CD4-positive, alpha-beta T cell treated with Interleukin-15 for 1 hour (primary cell): Measurements from ENCODE around the gene ZAP70.

Source experiments
- DNase-seq: peaks from one replicate; pipeline ENCODE4 v3.0.0-alpha.2; 2020

The ZAP70 gene

DNA sequence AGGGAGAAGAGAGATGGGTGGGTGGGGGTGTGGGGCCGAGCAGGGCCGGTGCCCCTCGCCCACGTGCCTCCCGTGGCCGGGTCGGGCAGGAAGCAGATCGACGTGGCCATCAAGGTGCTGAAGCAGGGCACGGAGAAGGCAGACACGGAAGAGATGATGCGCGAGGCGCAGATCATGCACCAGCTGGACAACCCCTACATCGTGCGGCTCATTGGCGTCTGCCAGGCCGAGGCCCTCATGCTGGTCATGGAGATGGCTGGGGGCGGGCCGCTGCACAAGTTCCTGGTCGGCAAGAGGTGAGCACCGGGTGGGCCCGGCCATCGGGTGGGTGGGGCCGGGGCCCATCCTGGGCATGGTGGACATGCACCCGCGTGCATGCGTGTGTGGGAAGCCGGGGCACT is 21.8 kb downstream of the ZAP70 start:
- DNase-seq: peak; percentile 11

- DNase-seq: peak; percentile 13
Measured at GRCh38 chr2:97736185-97736584, 22.8 kb downstream of the ZAP70 start.

GRCh38 chr2:97736608-97737330 is 23.4 kb downstream of the ZAP70 start:
- peak; percentile 10 for DNase-seq

DNA sequence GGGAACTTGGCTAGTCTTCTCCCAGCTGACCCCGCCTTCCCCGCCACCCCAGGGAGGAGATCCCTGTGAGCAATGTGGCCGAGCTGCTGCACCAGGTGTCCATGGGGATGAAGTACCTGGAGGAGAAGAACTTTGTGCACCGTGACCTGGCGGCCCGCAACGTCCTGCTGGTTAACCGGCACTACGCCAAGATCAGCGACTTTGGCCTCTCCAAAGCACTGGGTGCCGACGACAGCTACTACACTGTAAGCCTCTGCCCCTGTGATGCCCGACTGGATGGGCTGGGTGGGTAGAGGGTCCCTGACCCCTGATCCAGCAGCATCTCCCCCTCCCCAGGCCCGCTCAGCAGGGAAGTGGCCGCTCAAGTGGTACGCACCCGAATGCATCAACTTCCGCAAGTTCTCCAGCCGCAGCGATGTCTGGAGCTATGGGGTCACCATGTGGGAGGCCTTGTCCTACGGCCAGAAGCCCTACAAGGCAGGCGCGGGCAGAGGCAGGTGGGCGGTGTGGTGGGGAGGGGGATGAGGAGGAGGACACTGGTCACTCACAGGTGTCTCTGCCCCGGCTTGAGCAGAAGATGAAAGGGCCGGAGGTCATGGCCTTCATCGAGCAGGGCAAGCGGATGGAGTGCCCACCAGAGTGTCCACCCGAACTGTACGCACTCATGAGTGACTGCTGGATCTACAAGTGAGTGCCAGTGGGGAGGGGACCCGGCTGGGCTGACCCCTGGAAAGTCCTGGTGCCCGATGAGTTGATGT is 24.2 kb downstream of the ZAP70 start:
- DNase-seq: peak; percentile 5

DNA sequence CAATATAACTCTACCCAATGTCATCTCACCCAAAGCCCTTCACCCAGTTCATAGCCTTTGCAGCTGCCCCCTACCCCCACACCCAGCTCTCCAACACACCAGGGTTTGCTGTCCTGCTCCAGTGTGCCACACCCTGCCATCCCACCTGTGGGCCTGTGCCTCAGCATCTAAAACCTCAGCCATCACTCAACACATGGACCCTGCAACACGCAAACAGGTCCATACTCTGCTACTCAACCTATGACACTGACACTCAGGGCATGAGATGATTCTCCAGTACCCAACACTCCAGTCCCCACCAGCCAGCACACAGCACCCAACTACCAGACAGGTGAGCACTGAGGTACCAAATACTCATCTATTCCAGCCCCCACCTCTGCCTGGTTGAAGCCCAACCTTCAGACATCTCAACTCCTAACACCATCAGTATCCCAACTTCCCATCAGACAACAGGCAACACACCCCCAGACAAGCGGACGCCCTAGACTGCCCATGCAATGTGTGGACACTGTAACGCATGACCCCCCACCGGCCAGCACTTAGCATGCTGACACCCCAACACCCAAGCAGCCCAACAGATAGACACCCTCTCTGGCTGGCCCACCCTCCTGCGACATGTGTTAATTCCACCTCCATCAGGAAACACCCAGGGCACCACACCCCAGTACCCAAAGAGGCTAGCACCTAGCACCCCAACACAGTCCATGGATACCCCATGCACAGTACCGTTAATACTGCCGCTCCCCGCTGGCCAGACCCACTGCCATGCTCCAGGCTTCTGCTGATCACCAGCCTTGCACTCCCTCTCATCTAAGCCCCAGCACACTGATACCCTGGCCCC is 25.0 kb downstream of the ZAP70 start:
- DNase-seq: peak; percentile 8

- DNase-seq: peak; percentile 12
Measured at GRCh38 chr2:97739020-97739892, 25.9 kb downstream of the ZAP70 start.

- no peak for DNase-seq
Measured at GRCh38 chr2:97739893-97740245, 26.5 kb downstream of the ZAP70 start.

- peak; percentile 46 for DNase-seq
Measured at GRCh38 chr2:97740590-97741182, 27.3 kb downstream of the ZAP70 start.

GRCh38 chr2:97741251-97741650 is 27.9 kb downstream of the ZAP70 start:
- DNase-seq: peak; percentile 16

DNA sequence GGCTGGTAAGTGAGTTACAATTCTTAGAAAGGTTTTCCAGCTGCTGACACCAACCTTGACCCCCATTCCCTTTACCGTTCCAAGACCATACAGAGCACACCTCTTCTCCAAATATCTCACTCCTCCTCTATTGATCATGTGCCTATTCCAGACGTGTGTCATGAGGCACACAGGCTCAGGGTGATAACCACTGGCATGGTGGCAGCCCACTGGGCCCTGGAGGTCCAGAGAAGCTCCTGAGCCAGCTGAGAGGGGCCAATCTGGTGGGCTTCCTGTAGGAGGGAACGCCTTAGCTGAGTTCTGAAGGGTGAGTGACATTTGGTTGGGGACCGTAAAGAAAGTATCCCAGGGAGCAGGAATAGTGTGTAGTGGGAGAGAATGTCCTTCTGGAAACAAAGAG is 28.3 kb downstream of the ZAP70 start:
- DNase-seq: peak; percentile 14

DNA sequence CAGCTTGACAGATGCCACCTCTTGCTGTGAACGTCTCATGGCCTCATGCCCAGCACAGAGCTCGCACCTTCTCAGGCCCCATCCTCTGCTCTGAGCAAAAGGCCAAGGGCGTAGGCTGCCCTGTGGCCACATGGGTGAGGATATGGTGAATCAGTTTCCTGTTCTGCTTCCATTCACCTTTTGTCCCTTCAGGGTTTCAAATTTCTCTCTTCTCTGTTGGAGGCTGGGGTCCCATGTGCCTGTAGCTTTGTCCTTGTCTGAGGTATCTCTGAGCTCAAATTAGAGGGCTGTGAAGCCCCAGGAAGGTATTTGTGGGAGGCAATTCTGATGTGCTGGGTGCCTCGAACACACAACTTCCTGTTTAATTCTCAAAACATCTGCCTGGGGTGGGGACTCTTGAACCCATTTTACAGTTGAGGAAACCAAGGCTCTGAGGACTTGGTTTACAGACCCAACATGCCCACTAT is 29.0 kb downstream of the ZAP70 start:
- peak; percentile 35 for DNase-seq

GRCh38 chr2:97743913-97744312 is 30.5 kb downstream of the ZAP70 start:
- no peak for DNase-seq

DNA sequence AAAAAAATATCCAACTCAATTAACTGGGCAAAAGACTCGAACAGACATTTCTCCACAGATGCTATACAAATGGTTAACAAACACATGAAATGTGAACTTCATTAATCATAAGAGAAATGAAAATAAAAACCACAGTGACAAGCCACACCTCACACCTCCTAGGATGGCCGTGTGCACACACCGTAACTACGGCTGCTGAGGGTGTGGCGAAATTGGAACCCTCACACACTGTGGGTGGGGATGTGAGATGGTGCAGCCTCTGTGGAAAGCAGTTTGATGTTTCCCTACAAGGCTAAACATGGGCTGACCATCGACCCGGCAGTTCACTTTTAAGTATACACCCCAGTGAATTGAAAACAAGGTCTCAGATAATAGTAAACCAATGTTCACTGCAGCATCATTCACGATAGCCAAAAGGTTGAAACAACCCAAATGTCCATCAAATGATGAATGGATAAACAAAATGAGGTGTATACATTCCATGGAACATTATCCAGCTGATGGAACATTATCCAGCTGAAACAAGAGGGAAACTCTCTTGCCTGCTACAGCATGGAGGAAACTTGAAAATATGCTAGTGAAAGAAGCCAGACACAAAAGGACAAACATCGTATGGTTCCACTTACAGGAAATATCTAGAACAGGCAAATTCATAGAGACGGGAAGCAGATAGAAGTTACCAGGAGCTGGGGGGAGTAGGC is 32.2 kb downstream of the ZAP70 start:
- peak; percentile 49 for DNase-seq

- no peak for DNase-seq
Measured at GRCh38 chr2:97747285-97747684, 33.9 kb downstream of the ZAP70 start.

DNA sequence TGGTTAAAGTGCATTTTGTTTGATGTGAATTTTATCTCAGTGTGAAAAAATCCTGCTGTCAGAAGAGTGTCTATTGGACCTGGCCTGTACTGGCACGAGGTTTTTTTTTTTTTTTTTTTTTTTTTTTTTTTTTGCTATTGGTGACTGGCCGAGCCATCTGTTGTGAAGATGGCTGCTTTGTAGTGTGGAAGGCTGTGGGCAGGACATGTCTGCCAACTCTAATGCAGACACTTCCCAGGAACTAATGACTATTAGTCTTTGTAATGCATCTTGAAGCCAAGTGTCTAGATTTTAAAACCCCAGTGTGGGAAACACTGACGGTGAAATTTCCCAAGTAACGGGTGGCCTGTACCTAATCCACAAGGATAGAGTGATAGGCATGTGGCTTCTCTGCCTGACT is 34.3 kb downstream of the ZAP70 start:
- DNase-seq: no peak

DNA sequence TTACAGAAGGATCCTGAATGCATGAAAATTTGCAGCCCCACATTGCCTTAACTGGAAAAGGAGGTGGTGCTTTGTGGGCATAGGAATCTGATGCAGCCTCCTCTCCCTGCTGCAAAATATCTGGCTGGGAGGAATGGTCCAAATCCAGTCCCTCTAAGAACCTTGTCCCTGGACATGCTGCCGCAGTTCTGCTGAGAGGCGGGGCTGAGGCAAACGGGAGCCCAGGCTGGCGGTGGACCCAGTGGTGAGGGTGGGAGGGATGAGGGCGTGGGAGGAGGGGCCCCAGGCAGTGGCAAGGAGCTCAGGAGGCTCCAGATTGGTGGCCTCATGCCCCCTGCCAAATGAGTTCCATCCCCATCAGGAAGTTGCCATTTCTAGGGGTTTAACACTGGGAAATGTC is 36.2 kb downstream of the ZAP70 start:
- no peak for DNase-seq

DNA sequence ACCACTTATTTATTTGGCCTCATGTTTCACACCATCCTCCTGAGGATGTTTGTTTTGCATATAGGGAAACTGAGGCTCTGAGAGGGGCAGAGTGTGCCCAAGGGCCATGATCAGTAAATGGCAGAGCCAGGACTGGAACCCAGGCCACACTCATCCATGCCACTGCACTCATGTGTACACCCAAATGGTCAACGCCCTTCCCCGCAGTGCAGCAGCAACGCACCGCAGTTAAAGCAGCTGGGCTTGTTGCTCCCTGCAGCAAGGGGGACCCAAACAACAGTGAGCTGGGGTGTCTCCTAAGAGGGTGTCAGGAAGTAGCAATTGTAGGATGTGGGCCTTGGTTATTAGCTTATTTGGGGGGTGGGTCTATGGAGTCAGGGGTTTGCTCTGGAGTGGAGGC is 36.6 kb downstream of the ZAP70 start:
- DNase-seq: no peak

- no peak for DNase-seq
Measured at GRCh38 chr2:97751752-97752151, 38.4 kb downstream of the ZAP70 start.

GRCh38 chr2:97752342-97753334 is 39.3 kb downstream of the ZAP70 start:
- DNase-seq: no peak

- no peak for DNase-seq
Measured at GRCh38 chr2:97754690-97755346, 41.4 kb downstream of the ZAP70 start.
